GM06990 (cell line): Measurements from ENCODE around the gene SMIM44.
"Not testable (repeated sequence)": the region's sequence is repeated elsewhere in the genome, so short reads cannot be mapped to it uniquely, and the experiment has no call there.

Source experiments
- DNase-seq: peaks from one replicate; pipeline ENCODE4 v3.0.0-alpha.2; 2011; ENCODE audit not compliant: insufficient read length; ENCODE audit errors: extremely low read depth
- H3K27me3 ChIP-seq: replicated peaks from 2 replicates; pipeline ENCODE4 v1.6.0; 2011; ENCODE audit warnings: low read length; ENCODE audit not compliant: control insufficient read depth, insufficient read depth
- H3K36me3 ChIP-seq: 2 replicates; pipeline ENCODE4 v1.5.1; 2011; ENCODE audit warnings: low read length; ENCODE audit not compliant: control insufficient read depth, insufficient read depth
- H3K4me3 ChIP-seq: replicated peaks from 2 replicates; pipeline ENCODE4 v1.5.1; 2011; ENCODE audit warnings: low read depth, mild to moderate bottlenecking, control low read depth, low read length
- CTCF ChIP-seq: IDR thresholded peaks from 2 replicates; pipeline ENCODE4 v1.5.1; 2011; ENCODE audit warnings: low read length, control low read depth, mild to moderate bottlenecking, inconsistent platforms; ENCODE audit not compliant: insufficient read depth, poor library complexity, severe bottlenecking

The SMIM44 gene

GRCh38 chr19:3451451-3451866, 31.8 kb downstream of the SMIM44 start:
- Histone ChIP-seq H3K36me3 (peaks cover 17% of the 10 kb centered on the region), H3K4me3 (no peak overlapping the region)
- no peak for DNase-seq

GRCh38 chr19:3450796-3451411, 32.3 kb downstream of the SMIM44 start:
- Histone ChIP-seq H3K27me3 (no peaks in the 10 kb centered on the region), H3K36me3 (peaks cover 17% of the 10 kb centered on the region), H3K4me3 (no peak overlapping the region)
- DNase-seq: no peak
- TF ChIP-seq CTCF: no peak

More at GRCh38 chr19:3451451-3451866, 31.8 kb downstream of the SMIM44 start:
- no peak for TF ChIP-seq CTCF
- H3K27me3 ChIP-seq: no peaks in the 10 kb centered on the region

GRCh38 chr19:3448616-3449334, 34.5 kb downstream of the SMIM44 start:
- no peak for DNase-seq
- no peak for TF ChIP-seq CTCF
- no peaks in the 10 kb centered on the region for H3K27me3 ChIP-seq
- H3K4me3 ChIP-seq: no peak overlapping the region
- H3K36me3 ChIP-seq: peaks cover 15% of the 10 kb centered on the region

- H3K27me3 ChIP-seq, H3K36me3 ChIP-seq, DNase-seq, H3K4me3 ChIP-seq: not testable (repeated sequence)
Measured at GRCh38 chr19:3446657-3447056, 36.6 kb downstream of the SMIM44 start.

GRCh38 chr19:3444695-3445234, 38.5 kb downstream of the SMIM44 start:
- TF ChIP-seq CTCF: no peak
- H3K27me3 ChIP-seq: no peaks in the 10 kb centered on the region
- H3K4me3 ChIP-seq: no peak overlapping the region
- no peak for DNase-seq
- H3K36me3 ChIP-seq: peaks cover 9% of the 10 kb centered on the region
